Right lobe of liver (tissue), 4 donors: ENCODE data around the gene RPTOR.

ENCODE experiments used
- POLR2A ChIP-seq: fragments of 450-650 bp; IDR thresholded peaks from one replicate; pipeline ENCODE4 v1.6.1; 2017; ENCODE audit warnings: antibody characterized with exemption, mild to moderate bottlenecking
- TF ChIP-seq, protein P1 (sequence below), 4 donors: fragments of 200-600 bp in 3 of 4; fragments of 450-650 bp in 1 of 4; IDR thresholded peaks; one replicate each; pipeline versions ENCODE4 v1.5.1 to v1.8.0; 2016 to 2022; ENCODE audit warnings: antibody characterized with exemption in 4 of 4, mild to moderate bottlenecking in 2 of 4
- donor health status: DM: no; HTN: no; CAD: no.
- donor health status: DM: no; HTN: no; CAD: no.
- donor health status: DM: no; HTN: yes; CAD: no.

GRCh38 chr17:80845069-80845862 is 300.6 kb downstream of the RPTOR start:
- TF ChIP-seq, protein P1, sequence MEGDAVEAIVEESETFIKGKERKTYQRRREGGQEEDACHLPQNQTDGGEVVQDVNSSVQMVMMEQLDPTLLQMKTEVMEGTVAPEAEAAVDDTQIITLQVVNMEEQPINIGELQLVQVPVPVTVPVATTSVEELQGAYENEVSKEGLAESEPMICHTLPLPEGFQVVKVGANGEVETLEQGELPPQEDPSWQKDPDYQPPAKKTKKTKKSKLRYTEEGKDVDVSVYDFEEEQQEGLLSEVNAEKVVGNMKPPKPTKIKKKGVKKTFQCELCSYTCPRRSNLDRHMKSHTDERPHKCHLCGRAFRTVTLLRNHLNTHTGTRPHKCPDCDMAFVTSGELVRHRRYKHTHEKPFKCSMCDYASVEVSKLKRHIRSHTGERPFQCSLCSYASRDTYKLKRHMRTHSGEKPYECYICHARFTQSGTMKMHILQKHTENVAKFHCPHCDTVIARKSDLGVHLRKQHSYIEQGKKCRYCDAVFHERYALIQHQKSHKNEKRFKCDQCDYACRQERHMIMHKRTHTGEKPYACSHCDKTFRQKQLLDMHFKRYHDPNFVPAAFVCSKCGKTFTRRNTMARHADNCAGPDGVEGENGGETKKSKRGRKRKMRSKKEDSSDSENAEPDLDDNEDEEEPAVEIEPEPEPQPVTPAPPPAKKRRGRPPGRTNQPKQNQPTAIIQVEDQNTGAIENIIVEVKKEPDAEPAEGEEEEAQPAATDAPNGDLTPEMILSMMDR (IDR thresholded peaks at IDR 0.05): no peak
- no peak for TF ChIP-seq POLR2A
